GM23338 (cell line): ENCODE data around the gene ZNF234. TPM values are rescaled to one million over a fixed set of nuclear protein-coding genes. Genes with fewer than 3 reads are reported as not detected.

Experiments used
- ATAC-seq: fragments of 200-7000 bp; cut with Tn5 transposase; 3 replicates; pipeline ENCODE4 v1.9.1; 2020
- DNase-seq: peaks from one replicate; pipeline ENCODE4 v3.0.0-alpha.2; 2015; ENCODE audit warnings: low spot score
- H2AFZ ChIP-seq: fragments of 200-600 bp; sonication (generic); 2 replicates; pipeline ENCODE4 v1.8.0; 2016; ENCODE audit warnings: antibody characterized with exemption, mild to moderate bottlenecking, moderate library complexity
- H3F3A ChIP-seq: fragments of 200-600 bp; sonication (generic); replicated peaks from 2 replicates; pipeline ENCODE4 v1.8.0; 2017; ENCODE audit warnings: antibody characterized with exemption, mixed run types, low read depth
- H3K27ac ChIP-seq: fragments of 200-600 bp; sonication (generic); 2 replicates; pipeline ENCODE4 v1.6.1; 2016; ENCODE audit warnings: low read depth
- H3K27me3 ChIP-seq: fragments of 200-600 bp; sonication (generic); 2 replicates; pipeline ENCODE4 v1.8.0; 2016; ENCODE audit warnings: mild to moderate bottlenecking, mixed run types, moderate library complexity; ENCODE audit not compliant: insufficient read depth
- H3K36me3 ChIP-seq: fragments of 200-600 bp; sonication (generic); 2 replicates; pipeline ENCODE4 v1.8.0; 2016; ENCODE audit warnings: mild to moderate bottlenecking; ENCODE audit not compliant: insufficient read depth
- H3K4me1 ChIP-seq: fragments of 200-600 bp; sonication (generic); 2 replicates; pipeline ENCODE4 v1.8.0; 2016; ENCODE audit warnings: mild to moderate bottlenecking, moderate library complexity; ENCODE audit not compliant: insufficient read depth
- H3K4me2 ChIP-seq: fragments of 200-600 bp; sonication (generic); 2 replicates; pipeline ENCODE4 v1.7.1; 2017; ENCODE audit warnings: mixed run types
- H3K4me3 ChIP-seq: fragments of 200-600 bp; sonication (generic); 2 replicates; pipeline ENCODE4 v1.6.1; 2016; ENCODE audit warnings: mixed run types
- H3K79me2 ChIP-seq: fragments of 200-600 bp; sonication (generic); replicated peaks from 2 replicates; pipeline ENCODE4 v1.8.0; 2017; ENCODE audit warnings: mild to moderate bottlenecking; ENCODE audit not compliant: insufficient read depth
- H3K9me2 ChIP-seq: fragments of 200-600 bp; sonication (generic); 2 replicates; pipeline ENCODE4 v1.8.0; 2017; ENCODE audit not compliant: insufficient read depth
- H4K20me1 ChIP-seq: fragments of 200-600 bp; sonication (generic); replicated peaks from 2 replicates; pipeline ENCODE4 v1.8.0; 2017; ENCODE audit warnings: mild to moderate bottlenecking; ENCODE audit not compliant: insufficient read depth
- H3K27ac Mint-ChIP-seq: 2 replicates; pipeline ENCODE4 v1.8.0; 2020; ENCODE audit warnings: inconsistent platforms, mild to moderate bottlenecking, moderate library complexity, mixed read lengths
- H3K27me3 Mint-ChIP-seq: 3 replicates; pipeline ENCODE4 v1.8.0; 2022; ENCODE audit warnings: low read depth, mild to moderate bottlenecking, moderate library complexity, mixed read lengths, inconsistent platforms; ENCODE audit not compliant: insufficient read depth, poor library complexity
- H3K36me3 Mint-ChIP-seq: 3 replicates; pipeline ENCODE4 v1.8.0; 2021; ENCODE audit warnings: low read depth, mild to moderate bottlenecking, inconsistent platforms, moderate library complexity, mixed read lengths
- H3K4me1 Mint-ChIP-seq: 3 replicates; pipeline ENCODE4 v1.8.0; 2020; ENCODE audit warnings: mild to moderate bottlenecking, inconsistent platforms, mixed read lengths
- H3K4me3 Mint-ChIP-seq: 3 replicates; pipeline ENCODE4 v1.8.0; 2021; ENCODE audit warnings: moderate library complexity, mild to moderate bottlenecking, inconsistent platforms, mixed read lengths
- H3K9me3 Mint-ChIP-seq: 3 replicates; pipeline ENCODE4 v1.8.0; 2020; ENCODE audit warnings: moderate library complexity, mild to moderate bottlenecking, inconsistent platforms, mixed read lengths
- EZH2phosphoT487 ChIP-seq: fragments of 200-600 bp; sonication (generic); IDR thresholded peaks from one replicate; pipeline ENCODE4 v1.8.1; 2018; ENCODE audit warnings: antibody characterized with exemption; ENCODE audit not compliant: unreplicated experiment
- NANOG ChIP-seq: IDR thresholded peaks from 2 replicates; pipeline ENCODE4 v1.6.1; 2016; ENCODE audit warnings: antibody characterized with exemption, borderline replicate concordance
- ZNF114 ChIP-seq: fragments of 250-450 bp; sonication (Bioruptor Pico); IDR thresholded peaks from 2 replicates; pipeline ENCODE4 v1.5.0; 2020; ENCODE audit warnings: mild to moderate bottlenecking, moderate library complexity
- ZNF331 ChIP-seq: fragments of 250-450 bp; sonication (Bioruptor Pico); IDR thresholded peaks from 2 replicates; pipeline ENCODE4 v1.5.0; 2020; ENCODE audit warnings: low read depth, mild to moderate bottlenecking, moderate library complexity
- polyA plus RNA-seq: library from polyadenylated mRNA; unstranded; fragments of >200 nt; fragmentation: Nextera tagmentation; extraction: Ambion mirVana; gene quantifications from 2 replicates; pipeline ENCODE4 v1.2.1, GENCODE V29; 2016
- total RNA-seq: library from RNA; depleted of rRNA; stranded (reverse); fragments of >200 nt; shearing (Covaris generic); gene quantifications from 2 replicates; pipeline ENCODE4 v1.2.3, GENCODE V29; 2014
- TF ChIP-seq, protein P1 (sequence below): IDR thresholded peaks from one replicate; pipeline ENCODE4 v1.6.1; 2018; ENCODE audit warnings: antibody characterized with exemption; ENCODE audit not compliant: unreplicated experiment

The ZNF234 gene
- total and polyA plus RNA-seq, 2 experiments from 2014 or later: 3.7 to 8.3 TPM

- H4K20me1 ChIP-seq: 0 out of 2 replicates have a peak, but pooled peaks cover under 1% of the 10 kb centered on the region
- H3K4me3 ChIP-seq: no peak overlapping the region
- no peaks in the 10 kb centered on the region for H3K9me2 ChIP-seq
- peaks cover 39% of the 10 kb centered on the region for H3K36me3 ChIP-seq
- no peak overlapping the region for H3K4me3 Mint-ChIP-seq
- peaks cover 89% of the 10 kb centered on the region for H3K36me3 Mint-ChIP-seq
- no peak overlapping the region for H2AFZ ChIP-seq
- H3K27me3 ChIP-seq: no peaks in the 10 kb centered on the region
- ATAC-seq (no peak), DNase-seq (no peak)
- H3K9me3 Mint-ChIP-seq: peaks cover 77% of the 10 kb centered on the region
- peaks cover 16% of the 10 kb centered on the region for H3K79me2 ChIP-seq
- no peak overlapping the region for H3K27ac ChIP-seq
- no peaks in the 10 kb centered on the region for H3K4me1 ChIP-seq
- H3F3A ChIP-seq: no peaks in the 10 kb centered on the region
- H3K27ac Mint-ChIP-seq: no peak overlapping the region
- H3K4me1 Mint-ChIP-seq: no peaks in the 10 kb centered on the region
- peaks cover 7% of the 10 kb centered on the region for H3K27me3 Mint-ChIP-seq
- TF ChIP-seq NANOG (no peak), ZNF331 (no peak), ZNF114 (no peak)
- TF ChIP-seq, protein P1, sequence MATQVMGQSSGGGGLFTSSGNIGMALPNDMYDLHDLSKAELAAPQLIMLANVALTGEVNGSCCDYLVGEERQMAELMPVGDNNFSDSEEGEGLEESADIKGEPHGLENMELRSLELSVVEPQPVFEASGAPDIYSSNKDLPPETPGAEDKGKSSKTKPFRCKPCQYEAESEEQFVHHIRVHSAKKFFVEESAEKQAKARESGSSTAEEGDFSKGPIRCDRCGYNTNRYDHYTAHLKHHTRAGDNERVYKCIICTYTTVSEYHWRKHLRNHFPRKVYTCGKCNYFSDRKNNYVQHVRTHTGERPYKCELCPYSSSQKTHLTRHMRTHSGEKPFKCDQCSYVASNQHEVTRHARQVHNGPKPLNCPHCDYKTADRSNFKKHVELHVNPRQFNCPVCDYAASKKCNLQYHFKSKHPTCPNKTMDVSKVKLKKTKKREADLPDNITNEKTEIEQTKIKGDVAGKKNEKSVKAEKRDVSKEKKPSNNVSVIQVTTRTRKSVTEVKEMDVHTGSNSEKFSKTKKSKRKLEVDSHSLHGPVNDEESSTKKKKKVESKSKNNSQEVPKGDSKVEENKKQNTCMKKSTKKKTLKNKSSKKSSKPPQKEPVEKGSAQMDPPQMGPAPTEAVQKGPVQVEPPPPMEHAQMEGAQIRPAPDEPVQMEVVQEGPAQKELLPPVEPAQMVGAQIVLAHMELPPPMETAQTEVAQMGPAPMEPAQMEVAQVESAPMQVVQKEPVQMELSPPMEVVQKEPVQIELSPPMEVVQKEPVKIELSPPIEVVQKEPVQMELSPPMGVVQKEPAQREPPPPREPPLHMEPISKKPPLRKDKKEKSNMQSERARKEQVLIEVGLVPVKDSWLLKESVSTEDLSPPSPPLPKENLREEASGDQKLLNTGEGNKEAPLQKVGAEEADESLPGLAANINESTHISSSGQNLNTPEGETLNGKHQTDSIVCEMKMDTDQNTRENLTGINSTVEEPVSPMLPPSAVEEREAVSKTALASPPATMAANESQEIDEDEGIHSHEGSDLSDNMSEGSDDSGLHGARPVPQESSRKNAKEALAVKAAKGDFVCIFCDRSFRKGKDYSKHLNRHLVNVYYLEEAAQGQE: no peak
- H3K4me2 ChIP-seq: no peak overlapping the region
Observed at GRCh38 chr19:44107751-44108150, 33.6 kb upstream of the ZNF234 start.

DNA sequence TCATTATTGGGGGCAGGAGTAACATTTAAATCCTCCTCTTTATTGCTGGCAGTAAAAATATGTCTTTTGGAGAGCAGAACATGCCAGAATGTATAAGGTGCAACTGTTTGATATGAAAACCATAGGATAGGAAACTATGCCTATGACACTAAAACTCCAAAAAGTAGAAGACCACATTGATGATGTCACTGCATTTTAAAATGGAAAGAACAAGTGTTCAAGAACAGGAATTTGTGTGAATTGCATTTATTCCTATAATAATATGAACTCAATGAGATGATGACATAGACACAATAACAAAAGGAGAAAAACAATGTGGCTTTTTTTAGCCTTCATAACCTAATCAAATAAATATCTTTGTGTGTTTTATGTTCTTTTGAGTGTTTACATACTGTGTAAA lies 31.9 kb upstream of the ZNF234 start:
- Histone ChIP-seq H3K36me3 (peaks cover 30% of the 10 kb centered on the region), H3K4me1 (no peaks in the 10 kb centered on the region), H3K4me2 (no peak overlapping the region), H3F3A (no peaks in the 10 kb centered on the region), H3K4me3 (no peak overlapping the region), H3K27ac (no peak overlapping the region), H3K9me2 (no peaks in the 10 kb centered on the region), H4K20me1 (no peaks in the 10 kb centered on the region), H3K27me3 (no peaks in the 10 kb centered on the region), H3K79me2 (peaks cover 21% of the 10 kb centered on the region), H2AFZ (no peak overlapping the region)
- H3K4me3 Mint-ChIP-seq: no peak overlapping the region
- H3K27me3 Mint-ChIP-seq: peaks cover 7% of the 10 kb centered on the region
- H3K4me1 Mint-ChIP-seq: no peaks in the 10 kb centered on the region
- peaks cover 69% of the 10 kb centered on the region for H3K9me3 Mint-ChIP-seq
- H3K27ac Mint-ChIP-seq: no peak overlapping the region
- no peak for ATAC-seq
- H3K36me3 Mint-ChIP-seq: peaks cover 72% of the 10 kb centered on the region
- TF ChIP-seq, protein P1: no peak
- TF ChIP-seq ZNF331 (no peak), EZH2phosphoT487 (no peak)
- no peak for DNase-seq
